Psoas muscle (tissue), 8 donors: Measurements from ENCODE around the gene MEMO1. TPM values are rescaled to one million over a fixed set of nuclear protein-coding genes. Genes with fewer than 3 reads are reported as not detected.
"Not testable (repeated sequence)": the region's sequence is repeated elsewhere in the genome, so short reads cannot be mapped to it uniquely, and the experiment has no call there.

Experiments
- ATAC-seq, 4 donors: fragments of 200-7000 bp; cut with Tn5 transposase; one replicate each; pipeline ENCODE4 v1.9.1; 2020; ENCODE audit warnings: moderate library complexity in 3 of 4, mild to moderate bottlenecking in 2 of 4
- DNase-seq, 2 donors: peaks; one replicate each; pipeline ENCODE4 v3.0.0-alpha.2; 2020
- H3K27ac ChIP-seq: fragments of 200-600 bp; one replicate; pipeline ENCODE4 v1.8.0; 2022
- H3K27me3 ChIP-seq, 3 donors: fragments of 200-600 bp in 1 of 3; one replicate each; pipeline versions ENCODE4 v1.6.1 to v1.8.0; 2013 to 2022; ENCODE audit warnings: low read length in 2 of 3, mild to moderate bottlenecking in 2 of 3, moderate library complexity in 1 of 3; ENCODE audit not compliant: insufficient read depth in 3 of 3
- H3K36me3 ChIP-seq, 2 donors: fragments of 200-600 bp in 1 of 2; one replicate each; pipeline versions ENCODE4 v1.6.1 to v1.8.0; 2013 to 2022; ENCODE audit warnings: low read depth in 1 of 2, mild to moderate bottlenecking in 1 of 2, moderate library complexity in 1 of 2; ENCODE audit not compliant: insufficient read depth in 1 of 2
- H3K4me1 ChIP-seq: fragments of 200-600 bp; one replicate; pipeline ENCODE4 v1.8.0; 2022
- H3K4me3 ChIP-seq: fragments of 200-600 bp; one replicate; pipeline ENCODE4 v1.8.0; 2022; ENCODE audit warnings: mild to moderate bottlenecking
- H3K9me3 ChIP-seq: fragments of 200-600 bp; one replicate; pipeline ENCODE4 v1.8.0; 2022
- CTCF ChIP-seq: fragments of 200-600 bp; IDR thresholded peaks from one replicate; pipeline ENCODE4 v1.8.0; 2022; ENCODE audit warnings: antibody characterized with exemption
- WGBS, 3 donors: extraction: QIAGEN DNeasy Blood & Tissue Kit; methylation state at CpG; one replicate each; pipeline versions ENCODE4 v1.1.6 to v1.1.7; 2013; 5-methylcytosine and 5-hydroxymethylcytosine counted together
- intact Hi-C, 2 donors: fragments of 100-400 bp; cut with DNase I; formaldehyde crosslinking; loops; one replicate each; pipeline versions ENCODE4 v1.11.0 to v1.14.2; 2022
- polyA plus RNA-seq, 3 donors: library from polyadenylated mRNA; stranded (reverse); fragments of 200-250 nt; gene quantifications; one replicate each; pipeline ENCODE4 v1.2.3, GENCODE V29; 2013
- total RNA-seq, 4 donors: library from RNA; stranded (reverse); fragmentation: NEBNext Ultra II Directional in 2 of 4; extraction: Animal tissue kit (Norgen Biotek cat#: 25700) in 2 of 4; gene quantifications; one replicate each; pipeline versions ENCODE4 v1.2.1 to v1.2.4, GENCODE V29; 2021 to 2023
- donor health status: healthy with polysubstance abuse.
- donor health status: DM: no; HTN: no; CAD: no; lungs with moderate emphysema.
- donor health status: Bipolar disorder and iron deficiency.
- donor health status: healthy.
- donor health status: DM: yes; HTN: yes; CAD: no.
- donor health status: DM: no; HTN: no; CAD: no.
- donor health status: DM: no; HTN: no; CAD: no.
- donor health status: DM: yes; HTN: yes; CAD: no.

MEMO1 gene
- total and polyA plus RNA-seq, 7 donors: 40.0 to 86.8 (median 56.0) TPM

GRCh38 chr2:31956312-31956711 is 54.5 kb downstream of the MEMO1 start:
- Histone ChIP-seq H3K9me3 (no peaks in the 10 kb centered on the region), H3K36me3 (no peaks in the 10 kb centered on the region), H3K4me1 (peaks cover 9% of the 10 kb centered on the region), H3K4me3 (no peak overlapping the region), H3K27ac (no peak overlapping the region), H3K27me3 (no peaks in the 10 kb centered on the region)
- intact Hi-C loops: no loop called here
- 98 to 100% (median 99%) methylated on average over 1 of the region's 1 CpG for WGBS, 3 donors
- TF ChIP-seq CTCF: no peak
- DNase-seq (no peak), ATAC-seq (no peak)

DNA sequence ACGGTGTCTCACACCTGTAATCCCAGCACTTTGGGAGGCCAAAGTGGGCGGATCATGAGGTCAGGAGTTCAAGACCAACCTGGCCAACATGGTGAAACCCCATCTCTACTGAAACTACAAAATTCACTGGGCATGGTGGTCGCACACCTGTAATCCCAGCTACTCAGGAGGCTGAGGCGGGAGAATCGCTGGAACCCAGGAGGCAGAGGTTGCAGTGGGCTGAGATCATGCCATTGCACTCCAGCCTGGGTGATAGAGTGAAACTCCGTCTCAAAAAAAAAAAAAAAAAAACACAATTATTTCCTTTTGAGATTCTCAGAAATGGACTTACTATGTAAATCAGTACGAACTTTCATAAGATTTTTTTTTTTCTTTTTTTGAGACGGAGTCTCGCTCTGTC is 57.7 kb downstream of the MEMO1 start:
- WGBS, 3 donors: 95 to 98% (median 97%) methylated on average over 9 of the region's 9 CpGs
- H3K4me1 ChIP-seq: peaks cover 14% of the 10 kb centered on the region
- H3K27me3 ChIP-seq, H3K4me3 ChIP-seq, DNase-seq, intact Hi-C loops, H3K27ac ChIP-seq, ATAC-seq, H3K9me3 ChIP-seq, H3K36me3 ChIP-seq: not testable (repeated sequence)

DNA sequence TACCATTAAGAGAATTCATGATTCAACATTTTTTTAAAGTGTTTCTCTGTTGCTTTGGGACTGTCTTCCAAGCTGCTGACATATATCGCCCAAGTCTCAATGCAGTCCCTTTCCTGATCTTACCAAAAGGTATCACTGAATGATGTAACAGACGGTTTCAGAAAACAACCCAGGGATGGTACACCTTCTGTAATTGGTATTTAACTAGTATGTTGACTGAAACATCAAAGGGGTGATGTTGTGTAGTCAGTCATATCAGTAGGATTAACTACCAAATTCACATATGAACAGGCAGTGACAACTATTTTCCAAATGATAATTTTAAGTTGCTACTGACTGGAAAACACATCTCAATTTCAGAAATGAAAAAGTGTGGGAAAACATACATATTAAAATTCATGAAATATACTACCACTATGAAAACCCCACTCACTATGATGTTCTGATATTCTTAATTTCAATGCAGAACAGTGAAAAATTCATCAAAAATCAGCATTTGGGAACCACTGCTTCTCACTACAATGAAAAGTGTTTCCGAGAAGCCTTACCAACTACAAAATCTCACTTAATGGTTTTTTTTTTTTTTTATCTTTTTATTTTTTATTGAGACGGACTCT is 59.8 kb downstream of the MEMO1 start:
- H3K4me3 ChIP-seq: no peak overlapping the region
- ATAC-seq (no peak), DNase-seq (no peak)
- 95 to 96% (median 96%) methylated on average over 4 of the region's 4 CpGs for WGBS, 3 donors
- intact Hi-C loops: no loop called here
- no peaks in the 10 kb centered on the region for H3K27me3 ChIP-seq
- H3K27ac ChIP-seq: no peak overlapping the region
- H3K36me3 ChIP-seq: no peaks in the 10 kb centered on the region
- no peaks in the 10 kb centered on the region for H3K9me3 ChIP-seq
- H3K4me1 ChIP-seq: peaks cover 22% of the 10 kb centered on the region
- TF ChIP-seq CTCF: no peak

GRCh38 chr2:31947871-31948270 is 62.9 kb downstream of the MEMO1 start:
- DNase-seq (no peak), ATAC-seq (peak in 2 of 4 donors; percentile 19 to 35)
- WGBS, 3 donors: 77 to 87% (median 83%) methylated on average over 2 of the region's 2 CpGs
- Histone ChIP-seq H3K27ac (no peak overlapping the region), H3K4me1 (peaks cover 32% of the 10 kb centered on the region), H3K36me3 (peaks cover 0 to 4% of the 10 kb centered on the region in 2 donors), H3K4me3 (no peak overlapping the region), H3K9me3 (no peaks in the 10 kb centered on the region), H3K27me3 (no peaks in the 10 kb centered on the region)
- TF ChIP-seq CTCF: no peak
- intact Hi-C loops: loop anchor here in 1 of 2 donors (10.0 kb wide), 1 partner anchor 57 kb away; no protein-coding TSS in a partner anchor

GRCh38 chr2:31946838-31947237 is 64.0 kb downstream of the MEMO1 start:
- H3K36me3 ChIP-seq: peaks cover 2 to 13% of the 10 kb centered on the region in 2 donors
- no peaks in the 10 kb centered on the region for H3K9me3 ChIP-seq
- no peak overlapping the region for H3K4me3 ChIP-seq
- peaks cover 29% of the 10 kb centered on the region for H3K4me1 ChIP-seq
- no peak for DNase-seq
- ATAC-seq: no peak
- H3K27me3 ChIP-seq: no peaks in the 10 kb centered on the region
- 91 to 95% (median 94%) methylated on average over 4 of the region's 4 CpGs for WGBS, 3 donors
- no peak overlapping the region for H3K27ac ChIP-seq
- TF ChIP-seq CTCF: no peak
- intact Hi-C loops: loop anchor here in 1 of 2 donors (10.0 kb wide), 1 partner anchor 58 kb away; no protein-coding TSS in a partner anchor
